ENCODE measurements around the gene SHF.

- TF ChIP-seq CTCF (IDR thresholded peaks at IDR 0.05) (no peak), POLR2A (IDR thresholded peaks at IDR 0.05) (no peak)
Observed at GRCh38 chr15:45203182-45203581, 15.4 kb upstream of the SHF start.
